Loucy (cell line): ENCODE data around the gene TGDS.

Experiments used
- EZH2phosphoT487 ChIP-seq: fragments of 200-600 bp; IDR thresholded peaks from 2 replicates; pipeline ENCODE4 v1.6.1; 2018; ENCODE audit warnings: antibody characterized with exemption, mild to moderate bottlenecking, moderate library complexity, borderline replicate concordance
- TF ChIP-seq, protein P1 (sequence below): fragments of 200-600 bp; sonication (generic); conservative IDR thresholded peaks from 2 replicates; pipeline ENCODE4 v1.5.1; 2014; ENCODE audit warnings: mild to moderate bottlenecking, antibody characterized with exemption, low read length

DNA sequence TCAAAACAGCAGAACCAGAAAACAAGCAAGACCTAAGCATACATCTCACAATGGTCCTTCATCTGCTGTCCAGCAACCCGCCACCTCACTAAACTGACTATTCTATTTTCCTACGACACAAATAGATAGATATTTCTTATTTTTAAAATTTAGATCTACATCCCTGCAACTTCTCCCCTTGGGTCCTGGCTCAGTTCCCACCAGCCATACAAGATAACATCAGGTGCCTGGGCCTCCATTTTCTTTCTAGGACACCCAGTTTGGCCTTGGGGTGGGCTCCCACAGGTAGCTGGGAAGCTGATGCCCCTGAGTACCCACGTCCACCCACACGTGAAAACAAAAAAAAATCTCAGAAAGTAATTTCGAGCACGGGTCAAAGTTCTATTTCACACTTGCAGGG lies 47.6 kb downstream of the TGDS start:
- TF ChIP-seq, protein P1, sequence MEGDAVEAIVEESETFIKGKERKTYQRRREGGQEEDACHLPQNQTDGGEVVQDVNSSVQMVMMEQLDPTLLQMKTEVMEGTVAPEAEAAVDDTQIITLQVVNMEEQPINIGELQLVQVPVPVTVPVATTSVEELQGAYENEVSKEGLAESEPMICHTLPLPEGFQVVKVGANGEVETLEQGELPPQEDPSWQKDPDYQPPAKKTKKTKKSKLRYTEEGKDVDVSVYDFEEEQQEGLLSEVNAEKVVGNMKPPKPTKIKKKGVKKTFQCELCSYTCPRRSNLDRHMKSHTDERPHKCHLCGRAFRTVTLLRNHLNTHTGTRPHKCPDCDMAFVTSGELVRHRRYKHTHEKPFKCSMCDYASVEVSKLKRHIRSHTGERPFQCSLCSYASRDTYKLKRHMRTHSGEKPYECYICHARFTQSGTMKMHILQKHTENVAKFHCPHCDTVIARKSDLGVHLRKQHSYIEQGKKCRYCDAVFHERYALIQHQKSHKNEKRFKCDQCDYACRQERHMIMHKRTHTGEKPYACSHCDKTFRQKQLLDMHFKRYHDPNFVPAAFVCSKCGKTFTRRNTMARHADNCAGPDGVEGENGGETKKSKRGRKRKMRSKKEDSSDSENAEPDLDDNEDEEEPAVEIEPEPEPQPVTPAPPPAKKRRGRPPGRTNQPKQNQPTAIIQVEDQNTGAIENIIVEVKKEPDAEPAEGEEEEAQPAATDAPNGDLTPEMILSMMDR = no peak
- no peak for TF ChIP-seq EZH2phosphoT487
